Lung (tissue), 16 donors: ENCODE results near the gene SLC25A20. TPM values are rescaled to one million over a fixed set of nuclear protein-coding genes. Genes with fewer than 3 reads are reported as not detected.

Experiments
- ATAC-seq: fragments of 200-7000 bp; cut with Tn5 transposase; one replicate; pipeline ENCODE4 v1.9.1; 2020; ENCODE audit warnings: moderate number of reproducible peaks; ENCODE audit not compliant: insufficient read depth, low FRiP score
- DNase-seq, 3 donors: peaks; one replicate each; pipeline ENCODE4 v3.0.0-alpha.2; 2013 to 2017
- H3K27ac ChIP-seq, 2 donors: one replicate each; pipeline ENCODE4 v1.5.1; 2013; ENCODE audit warnings: mild to moderate bottlenecking in 2 of 2, moderate library complexity in 2 of 2, control low read depth in 1 of 2, inconsistent platforms in 1 of 2, low read depth in 1 of 2, low read length in 1 of 2
- H3K27me3 ChIP-seq, 3 donors: one replicate each; pipeline ENCODE4 v1.5.1; 2013; ENCODE audit warnings: low read length in 2 of 3; ENCODE audit not compliant: control insufficient read depth in 3 of 3, insufficient read depth in 3 of 3
- H3K36me3 ChIP-seq, 4 donors: one replicate each; pipeline ENCODE4 v1.5.1; 2013; ENCODE audit warnings: low read length in 4 of 4, mild to moderate bottlenecking in 1 of 4, moderate library complexity in 1 of 4; ENCODE audit not compliant: control insufficient read depth in 4 of 4, insufficient read depth in 4 of 4
- H3K4me1 ChIP-seq, 5 donors: one replicate each; pipeline ENCODE4 v1.5.1; 2013; ENCODE audit warnings: low read length in 5 of 5, mild to moderate bottlenecking in 2 of 5, moderate library complexity in 1 of 5; ENCODE audit not compliant: control insufficient read depth in 5 of 5, insufficient read depth in 5 of 5
- H3K4me3 ChIP-seq: one replicate; pipeline ENCODE4 v1.5.1; 2013; ENCODE audit warnings: mild to moderate bottlenecking, control low read depth, moderate library complexity
- H3K9ac ChIP-seq, 2 donors: one replicate each; pipeline ENCODE4 v1.5.1; 2013; ENCODE audit warnings: low read length in 2 of 2, control low read depth in 1 of 2; ENCODE audit not compliant: insufficient read depth in 1 of 2
- H3K9me3 ChIP-seq, 4 donors: one replicate each; pipeline ENCODE4 v1.5.1; 2013; ENCODE audit warnings: low read length in 3 of 4, mild to moderate bottlenecking in 1 of 4, moderate library complexity in 1 of 4; ENCODE audit not compliant: control insufficient read depth in 4 of 4, insufficient read depth in 3 of 4
- CTCF ChIP-seq: IDR thresholded peaks from 2 replicates; pipeline ENCODE4 v1.5.1; 2012; ENCODE audit warnings: mild to moderate bottlenecking; ENCODE audit errors: control extremely low read depth, extremely low read depth
- WGBS, 2 donors: extraction: QIAGEN DNeasy Blood & Tissue Kit; methylation state at CpG; one replicate each; pipeline ENCODE4 v1.1.7; 2013; 5-methylcytosine and 5-hydroxymethylcytosine counted together
- long read RNA-seq, 5 donors: transcript quantifications; one replicate each; lab custom pipeline, GENCODE V29; 2026
- polyA plus RNA-seq, 2 donors: library from polyadenylated mRNA; stranded (reverse); fragments of 200-250 nt; gene quantifications; one replicate each; pipeline ENCODE4 v1.2.1, GENCODE V29; 2013
- total RNA-seq, 2 donors: library from RNA; depleted of rRNA in 1 of 2; stranded (reverse); fragments of >200 nt in 1 of 2; gene quantifications; one replicate each; pipeline ENCODE4 v1.2.1, GENCODE V29; 2014 to 2021
- donor health status: control.
- donor health status: control.
- donor health status: Bipolar disorder and iron deficiency.
- donor health status: healthy.
- donor health status: DM: yes; HTN: yes; CAD: no.

SLC25A20 gene, protein sequence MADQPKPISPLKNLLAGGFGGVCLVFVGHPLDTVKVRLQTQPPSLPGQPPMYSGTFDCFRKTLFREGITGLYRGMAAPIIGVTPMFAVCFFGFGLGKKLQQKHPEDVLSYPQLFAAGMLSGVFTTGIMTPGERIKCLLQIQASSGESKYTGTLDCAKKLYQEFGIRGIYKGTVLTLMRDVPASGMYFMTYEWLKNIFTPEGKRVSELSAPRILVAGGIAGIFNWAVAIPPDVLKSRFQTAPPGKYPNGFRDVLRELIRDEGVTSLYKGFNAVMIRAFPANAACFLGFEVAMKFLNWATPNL
- total RNA-seq (10 to 100 TPM in 1 of 2 donors, 1 to 10 TPM in 1; 8.1 to 19.3 TPM), polyA plus RNA-seq (10 to 100 TPM; 12.1 to 17.1 TPM)
- long read RNA-seq, donor 1, partial matches to known transcripts, result 78 of 205 reads
- long read RNA-seq, donor 1, other reads (novel, unspliced or antisense), result 123 of 205 reads
- long read RNA-seq, donor 2, partial matches to known transcripts, result 0 of 1 reads
- long read RNA-seq, donor 2, other reads (novel, unspliced or antisense), result 0 of 1 reads
- long read RNA-seq, donor 3, partial matches to known transcripts, result 0 of 4 reads
- long read RNA-seq, donor 3, other reads (novel, unspliced or antisense), result 0 of 4 reads
- long read RNA-seq, donor 4, partial matches to known transcripts, result 0 of 1 reads
- long read RNA-seq, donor 4, other reads (novel, unspliced or antisense), result 0 of 1 reads
- long read RNA-seq, donor 5, partial matches to known transcripts, result 110 of 279 reads
- long read RNA-seq, donor 5, other reads (novel, unspliced or antisense), result 165 of 279 reads

DNA sequence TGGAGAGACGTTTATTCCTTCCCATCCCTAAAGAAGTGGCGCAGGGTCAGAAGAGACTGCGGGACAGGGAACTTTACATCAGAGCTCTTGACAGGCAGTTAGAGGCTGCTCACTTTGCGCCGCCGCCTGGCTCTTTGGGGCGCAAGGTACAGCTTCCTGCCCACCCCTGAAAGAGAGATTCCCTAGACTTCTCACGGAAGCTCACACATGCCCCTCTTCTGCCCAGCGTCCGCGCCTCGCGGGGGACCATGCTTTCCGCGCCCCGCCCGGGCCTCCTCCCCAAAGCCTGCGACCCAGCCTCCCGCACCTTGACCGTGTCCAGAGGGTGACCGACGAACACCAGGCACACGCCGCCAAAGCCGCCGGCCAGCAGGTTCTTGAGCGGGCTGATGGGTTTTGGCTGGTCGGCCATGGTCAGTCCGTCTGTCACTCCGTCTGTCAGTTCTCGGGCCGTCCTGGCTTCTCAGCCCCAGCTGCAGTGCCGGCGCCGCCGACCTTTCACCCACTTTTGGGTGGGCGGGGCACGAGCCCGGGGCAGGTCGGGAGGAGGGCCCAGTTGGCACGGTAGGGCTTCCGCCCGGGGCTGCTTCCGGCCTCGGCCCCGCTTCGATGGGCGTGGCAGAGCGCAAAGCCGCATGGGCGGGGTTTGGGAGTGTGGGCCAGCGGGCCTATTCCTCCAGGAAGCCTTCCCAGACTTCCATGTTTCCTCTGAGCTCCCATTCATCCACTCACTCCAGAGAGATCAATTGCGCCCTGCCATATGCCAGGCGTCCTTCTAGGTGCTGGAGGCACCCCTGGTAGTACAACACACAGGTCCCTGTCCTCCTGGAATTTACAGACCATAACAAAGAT lies at the start of gene SLC25A20:
TSS of gene SLC25A20 (minus strand) at position 500 of the 852 bp plus-strand sequence. CDS start at position 412, 88 bp downstream.
- DNase-seq (peak; percentile 84 to 90 (median 87)), ATAC-seq (peak; percentile 99)
- Histone ChIP-seq H3K4me3 (peak within 1 kb of the TSS; percentile 94), H3K4me1 (peaks cover 0 to 12% (median 6%) of the 10 kb centered on the region in 5 donors), H3K36me3 (no peaks in the 10 kb centered on the region), H3K9ac (peak within 1 kb of the TSS in 1 of 2 donors; percentile 68), H3K27ac (peak within 1 kb of the TSS; percentile 81 to 86), H3K27me3 (no peaks in the 10 kb centered on the region), H3K9me3 (no peaks in the 10 kb centered on the region)
- 2% methylated on average over 54 of the region's 54 CpGs for WGBS, 2 donors
- no peak for TF ChIP-seq CTCF

- no peak overlapping the region for H3K4me3 ChIP-seq
- H3K27ac ChIP-seq, result peak overlapping the region in 1 of 2 donors; percentile 26
- no peaks in the 10 kb centered on the region for H3K27me3 ChIP-seq
- ATAC-seq (no peak), DNase-seq (peak in 2 of 3 donors; percentile 44 to 60)
- H3K36me3 ChIP-seq, result peaks cover 0 to 4% (median 0%) of the 10 kb centered on the region in 4 donors
- peak overlapping the region in 1 of 2 donors; percentile 39 for H3K9ac ChIP-seq
- H3K9me3 ChIP-seq, result no peaks in the 10 kb centered on the region
- 82 to 97% methylated on average over 4 of the region's 4 CpGs for WGBS, 2 donors
- TF ChIP-seq CTCF, result no peak
- H3K4me1 ChIP-seq, result peaks cover 0 to 24% (median 5%) of the 10 kb centered on the region in 5 donors
These were observed 47.3 kb upstream of the SLC25A20 start for GRCh38 chr3:48945891-48946549.

- Histone ChIP-seq H3K27ac (peak overlapping the region in 1 of 2 donors; percentile 26), H3K9me3 (no peaks in the 10 kb centered on the region), H3K27me3 (no peaks in the 10 kb centered on the region), H3K36me3 (peaks cover 0 to 4% (median 0%) of the 10 kb centered on the region in 4 donors), H3K9ac (no peak overlapping the region), H3K4me3 (no peak overlapping the region), H3K4me1 (peaks cover 0 to 22% (median 5%) of the 10 kb centered on the region in 5 donors)
- ATAC-seq (no peak), DNase-seq (no peak)
- WGBS, 2 donors, result 89 to 94% methylated on average over 2 of the region's 2 CpGs
- no peak for TF ChIP-seq CTCF
These were observed 46.8 kb upstream of the SLC25A20 start for GRCh38 chr3:48945432-48945831.
